D341Med (cell line): Measurements from ENCODE around the gene ZSWIM4.
"Not testable (repeated sequence)": the region's sequence is repeated elsewhere in the genome, so short reads cannot be mapped to it uniquely, and the experiment has no call there.

Experiments
- DNase-seq: peaks from one replicate; pipeline ENCODE4 v3.0.0; 2012; ENCODE audit warnings: low spot score

Gene ZSWIM4

DNA sequence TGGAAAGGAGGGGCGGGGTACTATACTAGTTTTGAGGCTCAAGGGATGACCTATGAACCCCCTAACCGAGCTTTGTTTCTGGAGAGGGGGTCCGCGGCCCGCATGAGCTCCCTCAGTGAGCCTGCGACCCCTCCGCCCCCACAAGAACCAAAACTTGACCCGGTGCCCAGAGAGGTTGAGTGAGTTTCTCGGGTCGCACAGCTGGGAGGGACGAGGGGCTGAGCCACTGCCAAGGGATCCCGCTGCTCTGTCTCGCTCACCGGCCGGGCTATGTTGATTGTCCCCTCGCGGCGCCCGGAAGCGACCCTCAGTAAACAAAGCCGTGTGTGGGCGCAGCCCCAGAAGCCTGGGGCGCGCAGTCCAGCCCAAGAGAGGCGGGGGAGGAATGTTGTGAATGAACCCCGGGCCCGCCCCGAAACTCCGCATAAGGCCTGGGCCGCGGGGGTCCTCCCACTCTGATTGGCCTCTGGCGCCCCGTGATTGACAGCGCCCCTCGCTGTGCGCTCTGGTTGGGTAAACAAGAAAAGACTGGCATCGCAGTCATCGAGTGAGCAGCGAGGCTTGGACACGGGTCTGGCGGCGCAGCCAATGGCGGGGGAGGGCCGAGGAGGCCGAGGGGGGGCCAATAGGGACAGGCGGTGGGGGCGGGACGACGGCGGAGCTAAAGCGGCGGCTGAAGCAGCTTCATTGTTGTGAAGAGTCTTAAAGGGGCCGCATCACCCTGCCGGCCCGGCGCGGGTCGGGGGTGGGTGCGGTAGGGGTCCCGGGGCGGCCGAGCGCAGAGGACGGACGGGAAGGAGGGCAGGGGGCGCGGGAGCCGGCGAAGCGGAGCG lies at the start of gene ZSWIM4:
TSS of gene ZSWIM4 (plus strand) at position 687 of the 833 bp plus-strand sequence. CDS start 206 bp downstream, outside the sequence.
- peak; percentile 99 for DNase-seq

DNA sequence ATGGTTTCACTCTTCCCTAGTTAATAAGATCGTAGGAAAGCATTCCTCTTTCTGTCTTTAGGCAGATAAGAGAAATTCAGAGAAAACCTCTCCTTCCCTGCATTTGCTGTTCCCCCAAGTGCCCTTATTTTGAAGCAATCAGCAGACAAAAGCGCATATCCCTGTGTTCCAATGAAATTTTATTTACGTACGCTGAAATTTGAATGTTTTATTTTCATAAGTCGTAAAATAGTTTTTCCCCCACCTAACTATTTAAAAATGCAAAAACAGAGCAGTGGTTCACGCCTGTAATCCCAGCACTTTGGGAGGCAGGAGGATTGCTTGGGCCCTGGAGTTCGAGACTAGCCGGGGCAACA lies 48.2 kb upstream of the ZSWIM4 start:
- DNase-seq: no peak

DNA sequence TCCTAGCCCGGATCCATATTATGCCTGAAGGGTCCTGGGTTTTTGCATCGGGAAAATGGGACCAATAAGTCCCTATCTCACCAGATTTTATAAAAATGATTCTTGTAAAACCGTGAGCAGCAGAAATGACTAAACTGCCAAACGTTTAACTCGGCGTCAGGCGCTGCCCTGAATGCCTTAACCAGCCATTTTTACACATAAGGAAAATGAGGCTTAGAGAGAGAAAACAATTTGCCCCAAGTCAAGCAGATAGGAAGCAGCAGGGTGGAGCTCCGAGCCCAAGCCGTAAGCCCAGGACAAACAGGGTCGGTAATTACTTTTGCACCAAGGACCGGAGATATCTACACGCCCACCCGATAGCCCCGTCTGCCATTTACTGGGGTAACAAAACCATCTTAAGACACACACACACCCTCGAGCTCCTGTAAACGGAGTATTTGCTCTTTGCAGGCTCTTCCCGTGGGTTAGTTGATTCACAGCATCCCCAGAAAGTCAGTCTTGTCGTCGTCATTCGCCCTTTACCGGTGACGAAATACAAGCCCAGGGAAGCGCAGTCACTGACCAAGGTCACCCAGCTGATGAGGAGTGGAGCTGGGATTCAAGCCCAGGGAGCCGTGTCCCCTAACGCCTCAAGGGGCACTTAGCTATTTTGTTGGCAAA lies 46.9 kb upstream of the ZSWIM4 start:
- DNase-seq: no peak

DNA sequence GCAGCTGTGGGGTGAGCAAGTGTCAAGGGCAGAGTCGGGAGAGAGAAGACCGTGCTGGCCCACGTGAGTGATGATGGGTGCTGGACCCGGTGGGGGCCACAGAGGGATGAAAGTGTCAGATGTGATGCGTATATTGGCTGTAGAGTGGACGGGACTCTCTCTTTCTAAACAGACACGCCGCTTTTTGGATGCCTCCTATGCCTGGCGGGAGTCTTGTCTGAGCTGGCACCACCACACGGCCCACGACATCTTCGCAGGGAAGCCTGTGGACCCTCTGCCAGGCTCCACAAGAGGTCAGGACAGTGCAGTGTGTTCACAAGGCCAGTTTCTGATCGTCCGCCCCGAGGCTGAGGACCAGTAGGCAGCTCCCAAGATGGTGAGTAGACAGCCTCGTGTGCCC lies 43.8 kb upstream of the ZSWIM4 start:
- no peak for DNase-seq

DNA sequence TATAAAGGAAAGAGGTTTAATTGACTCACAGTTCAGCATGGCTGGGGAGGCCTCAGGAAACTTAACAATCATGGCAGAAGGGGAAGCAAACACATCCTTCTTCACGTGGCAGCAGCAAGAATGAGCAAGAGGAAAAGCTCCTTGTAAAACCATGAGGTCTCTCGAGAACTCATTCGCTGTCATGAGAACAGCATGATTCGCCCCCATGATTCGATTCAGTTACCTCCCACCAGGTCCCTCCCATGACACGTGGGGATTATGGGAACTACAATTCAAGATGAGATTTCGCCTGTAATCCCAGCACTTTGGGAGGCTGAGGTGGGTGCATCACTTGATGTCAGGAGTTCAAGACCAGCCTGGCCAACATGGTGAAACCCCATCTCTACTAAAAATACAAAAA lies 41.6 kb upstream of the ZSWIM4 start:
- DNase-seq: not testable (repeated sequence)

DNA sequence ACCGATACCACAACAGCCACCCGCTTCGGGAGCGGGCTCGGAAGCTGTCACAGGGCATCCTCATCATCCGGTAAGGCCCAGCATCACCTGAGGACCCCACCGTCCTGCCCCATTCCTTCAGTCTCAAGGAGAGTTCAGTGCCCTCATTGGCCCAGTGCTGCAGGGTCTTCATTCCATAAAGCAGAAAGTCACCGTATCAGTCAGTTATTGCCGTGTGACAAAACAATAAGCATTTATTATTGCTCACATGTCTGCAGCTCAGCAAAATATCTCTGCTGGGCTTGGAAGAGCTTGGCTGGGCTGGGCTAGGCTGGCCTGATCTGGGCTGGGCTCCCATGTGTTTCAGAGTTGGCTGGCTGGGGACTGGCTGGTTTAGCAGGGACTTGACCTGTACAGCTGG lies 39.0 kb upstream of the ZSWIM4 start:
- no peak for DNase-seq

DNA sequence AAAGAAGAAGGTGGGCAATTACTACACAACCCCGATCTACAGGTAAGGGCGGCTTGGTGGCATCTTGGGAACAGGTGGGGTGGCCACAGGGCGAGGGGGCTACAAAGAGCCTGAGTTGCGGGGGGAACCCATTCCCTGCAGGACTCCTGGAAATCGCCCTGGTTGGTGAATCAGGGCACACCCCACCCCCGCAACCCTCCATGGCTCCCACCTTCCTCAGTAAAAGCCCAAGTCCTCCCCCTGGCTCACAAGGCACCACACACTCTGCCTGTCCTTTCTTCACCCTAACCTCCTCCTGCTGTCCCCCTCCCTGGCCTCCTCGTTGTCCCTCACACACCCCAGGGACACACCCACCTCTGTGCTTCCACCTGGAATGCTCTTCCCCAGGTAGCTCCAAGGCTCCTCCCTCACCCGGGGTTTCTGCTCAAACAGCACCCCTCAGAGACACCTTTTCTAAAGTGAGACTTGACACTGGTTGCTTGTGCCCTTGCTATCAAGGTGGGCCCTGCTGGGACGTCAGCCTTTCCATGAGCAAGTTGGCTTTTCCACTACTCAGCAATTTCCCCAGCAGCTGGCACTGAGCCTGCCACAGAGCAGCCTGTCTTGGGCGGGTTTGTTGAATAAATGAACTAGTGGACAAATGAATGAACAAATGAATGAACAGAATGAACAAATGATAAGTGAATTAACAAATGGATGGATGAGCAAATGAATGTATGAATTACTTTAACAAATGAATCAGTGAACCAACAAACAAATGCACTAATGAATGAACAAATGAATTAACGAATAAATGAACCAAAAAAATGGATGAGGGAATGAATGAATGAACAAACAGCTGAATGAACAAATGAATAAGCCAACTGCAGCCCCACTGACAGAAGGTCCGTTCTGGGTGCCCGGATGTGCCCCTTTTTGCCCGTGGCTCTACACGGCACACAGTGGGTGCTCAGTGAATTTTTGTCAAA lies 37.2 kb upstream of the ZSWIM4 start:
- no peak for DNase-seq

DNA sequence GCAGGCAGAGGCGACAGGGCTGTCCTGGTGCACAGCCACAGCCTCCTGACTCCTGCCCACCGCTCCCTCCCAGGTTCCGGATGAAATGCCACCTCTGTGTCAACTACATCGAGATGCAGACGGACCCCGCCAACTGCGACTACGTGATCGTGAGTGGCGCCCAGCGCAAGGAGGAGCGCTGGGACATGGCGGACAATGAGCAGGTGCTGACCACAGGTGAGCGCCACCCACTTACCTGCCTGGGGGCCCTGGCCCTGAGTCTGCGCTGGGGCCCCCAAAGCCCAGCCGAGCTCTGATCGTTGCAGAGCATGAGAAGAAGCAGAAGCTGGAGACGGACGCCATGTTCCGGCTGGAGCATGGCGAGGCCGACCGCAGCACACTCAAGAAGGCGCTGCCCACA lies 36.4 kb upstream of the ZSWIM4 start:
- no peak for DNase-seq

DNA sequence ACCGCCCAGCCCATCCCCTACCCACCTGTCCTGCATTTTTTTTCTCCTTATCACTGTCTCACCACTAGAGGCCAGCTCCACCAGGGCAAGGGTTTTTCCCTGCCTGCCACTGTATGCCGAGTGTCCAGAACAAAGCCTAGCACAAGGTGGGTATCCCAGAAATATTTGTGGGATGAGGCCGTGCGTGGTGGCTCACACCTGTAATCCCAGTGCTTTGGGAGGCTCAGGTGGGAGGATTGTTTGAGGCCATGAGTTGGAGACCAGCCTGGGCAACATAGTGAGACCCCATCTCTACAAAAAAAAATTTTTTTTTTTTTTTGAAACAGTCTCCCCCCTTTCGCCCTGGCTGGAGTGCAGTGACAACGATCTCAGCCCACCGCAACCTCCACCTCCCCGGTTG lies 33.8 kb upstream of the ZSWIM4 start:
- no peak for DNase-seq

DNA sequence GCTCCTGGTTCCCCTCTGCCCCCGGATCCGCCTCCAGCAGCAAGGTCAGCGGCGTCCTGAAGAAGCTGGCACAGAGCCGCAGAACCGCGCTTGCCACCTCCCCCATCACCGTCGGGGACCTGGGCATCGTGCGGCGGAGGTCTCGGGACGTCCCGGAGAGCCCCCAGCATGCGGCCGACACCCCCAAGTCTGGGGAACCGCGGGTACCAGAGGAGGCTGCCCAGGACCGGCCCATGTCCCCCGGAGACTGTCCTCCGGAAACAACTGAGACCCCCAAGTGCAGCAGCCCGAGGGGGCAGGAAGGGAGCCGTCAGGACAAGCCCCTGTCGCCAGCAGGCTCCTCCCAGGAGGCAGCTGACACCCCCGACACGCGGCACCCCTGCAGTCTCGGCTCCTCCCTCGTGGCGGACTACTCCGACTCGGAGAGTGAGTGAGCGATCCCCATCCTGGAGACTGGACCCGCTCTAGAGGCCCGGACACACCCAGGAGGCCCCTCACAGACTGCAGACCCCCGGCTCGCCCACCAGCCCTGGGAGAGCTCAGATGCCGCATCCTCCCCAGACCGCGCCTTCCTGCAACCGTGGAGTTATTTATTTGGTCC lies 32.5 kb upstream of the ZSWIM4 start:
- DNase-seq: no peak

DNA sequence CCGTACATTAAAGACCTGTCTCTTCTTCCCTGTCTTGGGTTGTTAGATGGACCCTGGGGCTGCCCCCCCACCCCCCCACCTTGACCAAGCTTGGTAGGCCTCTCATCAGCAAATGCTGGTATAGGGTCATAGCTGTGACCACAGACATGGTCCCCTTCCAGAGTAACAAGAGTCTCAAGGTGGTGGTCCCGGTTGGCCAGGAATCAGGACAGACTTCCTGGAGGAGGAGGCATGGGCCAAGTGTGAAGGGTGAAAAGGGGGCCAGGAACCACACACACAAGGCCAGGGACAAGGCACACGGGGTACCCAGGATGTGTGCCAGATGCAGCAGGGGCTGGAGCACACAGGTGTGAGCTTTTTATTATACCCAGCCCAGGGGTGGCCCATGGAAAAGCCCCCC lies 32.0 kb upstream of the ZSWIM4 start:
- DNase-seq: no peak

DNA sequence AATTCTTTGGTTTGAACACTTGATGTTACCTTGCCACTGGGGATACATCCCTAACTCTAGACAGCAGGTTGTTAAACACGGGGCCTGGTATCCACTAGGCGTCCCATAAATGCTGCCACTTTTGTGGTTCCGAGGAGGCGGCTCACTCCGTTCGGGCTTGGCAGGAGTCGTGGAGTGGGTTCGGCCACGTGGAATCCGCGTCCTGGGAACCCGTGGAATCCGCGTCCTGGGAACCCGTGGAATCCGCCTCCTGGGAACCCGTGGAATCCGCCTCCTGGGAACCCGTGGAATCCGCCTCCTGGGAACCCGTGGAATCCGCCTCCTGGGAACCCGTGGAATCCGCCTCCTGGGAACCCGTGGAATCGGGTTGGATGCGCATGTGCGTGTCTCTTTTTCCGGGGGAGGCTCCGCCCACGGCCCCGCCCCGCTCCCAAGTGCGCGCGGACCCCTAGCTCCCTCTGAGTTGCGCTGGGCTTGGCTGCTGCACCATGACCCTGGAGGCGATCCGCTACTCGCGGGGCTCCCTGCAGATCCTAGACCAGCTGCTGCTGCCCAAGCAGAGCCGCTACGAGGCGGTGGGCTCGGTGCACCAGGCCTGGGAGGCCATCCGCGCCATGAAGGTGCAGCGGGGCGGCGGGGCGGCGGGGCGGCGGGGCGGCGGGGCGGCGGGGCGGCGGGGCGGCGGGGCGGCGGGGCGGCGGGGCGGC lies 31.0 kb upstream of the ZSWIM4 start, which contains the start of gene MRI1:
TSS of gene MRI1 (plus strand) at position 422 of the 707 bp plus-strand sequence. CDS start at position 489, 67 bp downstream.
- peak; percentile 95 for DNase-seq

DNA sequence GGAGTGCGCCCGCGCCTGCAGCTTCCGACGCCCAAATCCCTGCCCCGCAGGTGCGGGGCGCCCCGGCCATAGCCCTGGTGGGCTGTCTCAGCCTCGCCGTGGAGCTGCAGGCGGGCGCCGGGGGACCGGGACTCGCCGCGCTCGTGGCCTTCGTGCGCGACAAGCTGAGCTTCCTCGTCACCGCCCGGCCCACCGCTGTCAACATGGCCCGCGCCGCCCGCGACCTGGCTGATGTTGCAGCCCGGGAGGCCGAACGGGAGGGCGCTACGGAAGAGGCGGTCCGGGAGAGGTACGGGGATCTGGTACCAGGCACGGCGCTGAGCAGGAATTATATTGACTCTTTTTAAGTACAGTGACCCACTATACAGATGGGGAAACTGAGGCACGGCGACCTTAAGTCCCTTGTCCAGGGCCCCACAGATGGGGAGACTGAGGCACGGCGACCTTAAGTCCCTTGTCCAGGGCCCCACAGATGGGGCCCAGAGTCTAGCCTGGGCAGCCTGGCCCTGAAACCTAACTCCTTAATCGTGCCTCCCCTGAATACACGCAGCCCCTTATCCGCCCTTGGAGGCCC lies 30.3 kb upstream of the ZSWIM4 start:
- DNase-seq: peak; percentile 72

DNA sequence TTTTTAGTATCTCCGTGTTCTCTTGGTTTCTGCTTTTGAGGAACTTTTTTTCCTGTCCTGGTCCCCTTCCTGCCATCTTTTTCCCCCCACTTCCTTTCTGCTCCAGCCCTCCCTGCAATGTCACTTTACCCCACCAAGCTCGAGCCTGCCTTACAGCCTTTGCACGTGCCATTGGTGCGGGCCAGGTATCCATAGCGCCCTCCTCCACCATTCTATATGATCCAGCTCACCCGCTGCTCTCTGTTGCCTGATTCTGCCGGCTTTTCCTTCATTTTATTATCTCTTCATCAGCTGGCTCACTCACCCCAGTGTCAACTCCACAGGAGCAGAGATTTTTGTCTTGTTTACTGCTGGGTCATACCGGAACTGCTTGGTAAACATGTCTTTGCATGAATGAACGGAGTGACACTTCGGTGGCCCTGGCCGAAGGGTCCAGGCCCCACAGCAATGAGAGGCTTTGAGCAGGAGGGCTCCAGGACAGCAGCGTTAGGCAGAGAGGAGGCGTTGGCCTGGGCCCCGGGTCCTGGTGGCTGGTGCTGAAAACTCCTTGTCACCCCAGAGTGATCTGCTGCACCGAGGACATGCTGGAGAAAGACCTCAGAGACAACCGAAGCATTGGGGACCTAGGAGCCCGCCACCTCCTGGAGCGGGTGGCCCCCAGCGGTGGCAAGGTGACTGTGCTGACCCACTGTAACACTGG lies 29.7 kb upstream of the ZSWIM4 start:
- DNase-seq: no peak

DNA sequence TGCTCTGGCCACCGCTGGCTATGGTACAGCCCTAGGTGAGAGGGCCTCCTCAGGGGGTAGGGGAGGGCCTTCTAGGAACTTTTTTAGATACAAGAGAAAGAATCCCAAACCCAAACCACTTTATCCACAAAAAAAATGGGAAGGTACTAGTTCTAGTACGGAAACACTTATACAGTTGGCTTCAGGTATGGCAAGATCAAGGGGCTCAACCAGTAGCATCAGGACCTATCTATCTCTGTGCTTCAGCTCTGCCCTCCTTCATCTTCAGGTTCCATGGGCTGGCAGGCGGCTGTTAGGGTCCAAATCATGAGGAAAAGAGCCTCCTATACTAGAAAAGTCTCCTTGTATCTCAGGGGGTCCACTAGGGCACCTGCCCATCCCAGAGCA lies 29.2 kb upstream of the ZSWIM4 start:
- DNase-seq: no peak

DNA sequence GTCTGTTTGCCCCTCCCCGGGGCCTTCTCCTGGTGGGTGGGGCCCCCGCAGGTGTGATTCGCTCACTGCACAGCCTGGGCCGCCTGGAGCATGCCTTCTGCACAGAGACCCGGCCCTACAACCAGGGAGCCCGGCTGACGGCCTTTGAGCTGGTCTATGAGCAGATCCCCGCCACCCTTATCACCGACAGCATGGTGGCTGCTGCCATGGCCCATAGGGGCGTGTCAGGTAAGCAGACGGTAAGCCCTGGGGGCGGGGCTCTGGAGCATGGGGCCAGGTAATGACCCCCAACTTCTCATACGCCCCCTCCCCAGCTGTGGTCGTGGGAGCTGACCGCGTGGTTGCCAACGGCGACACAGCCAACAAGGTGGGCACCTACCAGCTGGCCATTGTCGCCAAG lies 26.7 kb upstream of the ZSWIM4 start:
- DNase-seq: no peak

DNA sequence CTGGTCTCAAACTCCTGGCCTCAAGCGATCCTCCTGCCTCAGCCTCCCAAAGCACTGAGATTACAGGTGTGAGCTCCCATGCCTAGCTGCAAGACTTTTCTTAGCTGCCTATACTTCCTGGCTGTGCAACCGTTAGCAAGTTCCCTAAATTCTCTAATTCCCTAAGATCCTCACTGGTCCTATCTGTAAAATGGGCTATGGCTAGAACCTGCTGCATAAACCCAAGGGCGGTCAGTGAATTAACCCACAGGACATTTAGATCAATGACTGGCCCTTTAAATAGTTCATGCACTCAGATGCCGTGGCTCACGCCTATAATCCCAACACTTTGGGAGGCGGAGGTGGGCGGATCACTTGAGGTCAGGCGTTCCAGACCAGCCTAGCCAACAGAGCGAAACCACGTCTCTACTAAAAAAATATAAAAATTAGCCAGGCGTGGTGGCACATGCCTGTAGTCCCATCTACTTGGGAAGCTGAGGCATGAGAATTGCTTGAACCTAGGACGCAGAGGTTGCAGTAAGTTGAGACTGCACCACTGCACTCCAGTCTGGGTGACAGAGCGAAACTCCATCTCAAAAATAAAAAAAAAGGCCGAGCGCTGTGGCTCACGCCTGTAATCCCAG lies 25.1 kb upstream of the ZSWIM4 start:
- no peak for DNase-seq

DNA sequence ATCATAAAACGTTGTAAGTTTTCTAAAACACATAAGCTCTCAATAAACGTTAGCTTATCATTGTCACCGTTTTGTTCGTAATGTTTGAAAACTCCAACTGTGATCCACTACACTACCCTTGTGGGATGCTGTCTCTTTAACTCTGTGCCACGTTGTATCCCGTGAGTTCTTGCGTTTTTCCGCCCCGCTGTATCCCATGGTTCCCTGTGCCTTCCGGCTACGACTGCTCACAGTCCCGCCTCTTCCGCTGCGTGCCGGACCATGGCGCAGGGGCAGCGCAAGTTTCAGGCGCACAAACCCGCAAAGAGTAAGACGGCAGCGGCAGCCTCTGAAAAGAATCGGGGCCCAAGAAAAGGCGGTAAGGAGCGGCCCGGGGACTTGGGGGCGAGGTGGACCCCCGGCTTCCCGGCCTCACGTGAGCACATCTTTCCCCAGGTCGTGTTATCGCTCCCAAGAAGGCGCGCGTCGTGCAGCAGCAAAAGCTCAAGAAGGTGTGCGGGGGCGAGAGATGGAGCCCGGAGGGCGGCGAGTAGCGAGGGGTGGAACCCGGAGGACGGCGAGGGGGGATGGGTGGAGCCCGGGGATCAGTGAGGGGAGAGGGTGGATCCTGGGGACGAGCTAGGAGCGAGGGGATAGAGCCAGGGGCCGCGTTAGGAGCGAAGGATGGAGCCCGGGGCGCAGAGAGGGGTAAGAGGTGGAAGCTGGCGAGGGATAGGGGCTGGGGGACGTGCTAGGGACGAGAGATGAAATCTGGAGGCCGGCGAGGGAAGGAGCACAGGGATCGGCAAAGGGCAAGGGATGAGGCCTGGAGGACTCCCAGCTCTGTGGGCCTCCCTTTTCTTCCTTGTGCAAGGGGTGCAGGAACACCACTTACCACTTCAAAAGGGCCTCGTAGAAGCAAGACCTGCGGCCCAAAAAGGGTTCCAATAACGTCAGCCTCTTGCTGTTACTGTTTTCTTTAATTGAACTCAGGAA lies 20.7 kb upstream of the ZSWIM4 start, which contains the start of gene C19orf53:
TSS of gene C19orf53 (plus strand) at position 240 of the 975 bp plus-strand sequence. CDS start at position 262, 22 bp downstream.
- peak; percentile 94 for DNase-seq
